ENCODE measurements around the gene ATP8A2.
"Not testable (repeated sequence)": the region's sequence is repeated elsewhere in the genome, so short reads cannot be mapped to it uniquely, and the experiment has no call there.

ATP8A2 gene

GRCh38 chr13:25930653-25931052, 558.9 kb downstream of the ATP8A2 start:
- Mint-ChIP-seq H3K36me3 (no peaks in the 10 kb centered on the region), H3K27ac (no peak overlapping the region), H3K4me3 (no peak overlapping the region), H3K9me3 (no peaks in the 10 kb centered on the region), H3K4me1 (no peaks in the 10 kb centered on the region)
- no peak for ATAC-seq
- DNase-seq (ENCODE audit: low spot score in 2 of 2) = no peak

- H3K4me1 Mint-ChIP-seq = no peaks in the 10 kb centered on the region
- no peak overlapping the region for H3K4me3 Mint-ChIP-seq
- no peak overlapping the region for H3K27ac Mint-ChIP-seq
- H3K9me3 Mint-ChIP-seq = no peaks in the 10 kb centered on the region
- ATAC-seq (no peak), DNase-seq (ENCODE audit: low spot score in 2 of 2) (no peak)
- no peaks in the 10 kb centered on the region for H3K36me3 Mint-ChIP-seq
Measured at GRCh38 chr13:25932365-25932764, 560.6 kb downstream of the ATP8A2 start.

GRCh38 chr13:25933520-25933919, 561.7 kb downstream of the ATP8A2 start:
- H3K4me3 Mint-ChIP-seq = no peak overlapping the region
- ATAC-seq = no peak
- no peak for DNase-seq (ENCODE audit: low spot score in 2 of 2)
- no peaks in the 10 kb centered on the region for H3K9me3 Mint-ChIP-seq
- H3K36me3 Mint-ChIP-seq = no peaks in the 10 kb centered on the region
- H3K27ac Mint-ChIP-seq = no peak overlapping the region
- no peaks in the 10 kb centered on the region for H3K4me1 Mint-ChIP-seq

- Mint-ChIP-seq H3K4me3 (no peak overlapping the region), H3K9me3 (no peaks in the 10 kb centered on the region), H3K27ac (no peak overlapping the region), H3K36me3 (no peaks in the 10 kb centered on the region), H3K4me1 (no peaks in the 10 kb centered on the region)
- no peak for DNase-seq (ENCODE audit: low spot score in 2 of 2)
- ATAC-seq = no peak
Measured at GRCh38 chr13:25934127-25934526, 562.4 kb downstream of the ATP8A2 start.

GRCh38 chr13:25939961-25940687, 568.4 kb downstream of the ATP8A2 start:
- ATAC-seq (no peak), DNase-seq (ENCODE audit: low spot score in 2 of 2) (no peak)
- H3K36me3 Mint-ChIP-seq = no peaks in the 10 kb centered on the region
- no peak overlapping the region for H3K27ac Mint-ChIP-seq
- no peak overlapping the region for H3K4me3 Mint-ChIP-seq
- H3K4me1 Mint-ChIP-seq = peaks cover 11% of the 10 kb centered on the region
- H3K9me3 Mint-ChIP-seq = peaks cover 3% of the 10 kb centered on the region

- DNase-seq (ENCODE audit: low spot score in 2 of 2) = no peak
- Mint-ChIP-seq H3K4me1 (peaks cover 11% of the 10 kb centered on the region), H3K9me3 (peaks cover 3% of the 10 kb centered on the region), H3K4me3 (no peak overlapping the region), H3K36me3 (no peaks in the 10 kb centered on the region), H3K27ac (no peak overlapping the region)
- no peak for ATAC-seq
Measured at GRCh38 chr13:25943081-25943480, 571.3 kb downstream of the ATP8A2 start.

- Mint-ChIP-seq H3K4me1 (peaks cover 11% of the 10 kb centered on the region), H3K4me3 (no peak overlapping the region), H3K36me3 (no peaks in the 10 kb centered on the region), H3K9me3 (peaks cover 3% of the 10 kb centered on the region), H3K27ac (no peak overlapping the region)
- DNase-seq (ENCODE audit: low spot score in 2 of 2) (no peak), ATAC-seq (no peak)
Measured at GRCh38 chr13:25943658-25944057, 571.9 kb downstream of the ATP8A2 start.

- Mint-ChIP-seq H3K36me3 (no peaks in the 10 kb centered on the region), H3K9me3 (no peaks in the 10 kb centered on the region), H3K4me1 (peaks cover under 1% of the 10 kb centered on the region), H3K27ac (no peak overlapping the region), H3K4me3 (no peak overlapping the region)
- ATAC-seq (no peak), DNase-seq (ENCODE audit: low spot score in 2 of 2) (no peak)
Measured at GRCh38 chr13:25945596-25945995, 573.8 kb downstream of the ATP8A2 start.

GRCh38 chr13:25946321-25946720, 574.5 kb downstream of the ATP8A2 start:
- Mint-ChIP-seq H3K9me3 (no peaks in the 10 kb centered on the region), H3K4me1 (no peaks in the 10 kb centered on the region), H3K36me3 (no peaks in the 10 kb centered on the region), H3K27ac (no peak overlapping the region), H3K4me3 (no peak overlapping the region)
- DNase-seq (ENCODE audit: low spot score in 2 of 2) = no peak
- no peak for ATAC-seq

- no peaks in the 10 kb centered on the region for H3K9me3 Mint-ChIP-seq
- no peak for DNase-seq (ENCODE audit: low spot score in 2 of 2)
- no peak overlapping the region for H3K27ac Mint-ChIP-seq
- H3K4me1 Mint-ChIP-seq = no peaks in the 10 kb centered on the region
- H3K4me3 Mint-ChIP-seq = no peak overlapping the region
- no peak for ATAC-seq
- no peaks in the 10 kb centered on the region for H3K36me3 Mint-ChIP-seq
Measured at GRCh38 chr13:25948910-25949309, 577.1 kb downstream of the ATP8A2 start.

- Mint-ChIP-seq H3K36me3 (no peaks in the 10 kb centered on the region), H3K27ac (no peak overlapping the region), H3K4me3 (no peak overlapping the region), H3K9me3 (peaks cover 4% of the 10 kb centered on the region), H3K4me1 (no peaks in the 10 kb centered on the region)
- DNase-seq (ENCODE audit: low spot score in 2 of 2) (no peak), ATAC-seq (no peak)
Measured at GRCh38 chr13:25951831-25952230, 580.1 kb downstream of the ATP8A2 start.

- H3K4me3 Mint-ChIP-seq; H3K36me3 Mint-ChIP-seq; H3K9me3 Mint-ChIP-seq; H3K4me1 Mint-ChIP-seq; H3K27ac Mint-ChIP-seq; DNase-seq (ENCODE audit: low spot score in 2 of 2); ATAC-seq: not testable (repeated sequence)
Measured at GRCh38 chr13:25954080-25954479, 582.3 kb downstream of the ATP8A2 start.

- H3K4me1 Mint-ChIP-seq; H3K4me3 Mint-ChIP-seq; H3K27ac Mint-ChIP-seq; H3K36me3 Mint-ChIP-seq; ATAC-seq; H3K9me3 Mint-ChIP-seq; DNase-seq (ENCODE audit: low spot score in 2 of 2): not testable (repeated sequence)
Measured at GRCh38 chr13:25954943-25955342, 583.2 kb downstream of the ATP8A2 start.

- Mint-ChIP-seq H3K36me3 (no peaks in the 10 kb centered on the region), H3K4me3 (no peak overlapping the region), H3K4me1 (no peaks in the 10 kb centered on the region), H3K27ac (no peak overlapping the region), H3K9me3 (peaks cover 4% of the 10 kb centered on the region)
- DNase-seq (ENCODE audit: low spot score in 2 of 2) = no peak
- no peak for ATAC-seq
Measured at GRCh38 chr13:25958986-25959385, 587.2 kb downstream of the ATP8A2 start.

GRCh38 chr13:25961294-25961693, 589.5 kb downstream of the ATP8A2 start:
- H3K27ac Mint-ChIP-seq = no peak overlapping the region
- no peak overlapping the region for H3K4me3 Mint-ChIP-seq
- ATAC-seq (no peak), DNase-seq (ENCODE audit: low spot score in 2 of 2) (no peak)
- H3K4me1 Mint-ChIP-seq = no peaks in the 10 kb centered on the region
- H3K36me3 Mint-ChIP-seq = no peaks in the 10 kb centered on the region
- H3K9me3 Mint-ChIP-seq = no peaks in the 10 kb centered on the region

- DNase-seq (ENCODE audit: low spot score in 2 of 2) = no peak
- Mint-ChIP-seq H3K4me3 (no peak overlapping the region), H3K9me3 (no peaks in the 10 kb centered on the region), H3K4me1 (no peaks in the 10 kb centered on the region), H3K36me3 (no peaks in the 10 kb centered on the region), H3K27ac (no peak overlapping the region)
- ATAC-seq = no peak
Measured at GRCh38 chr13:25963674-25964073, 591.9 kb downstream of the ATP8A2 start.

- no peaks in the 10 kb centered on the region for H3K36me3 Mint-ChIP-seq
- no peaks in the 10 kb centered on the region for H3K4me1 Mint-ChIP-seq
- ATAC-seq (no peak), DNase-seq (ENCODE audit: low spot score in 2 of 2) (no peak)
- no peak overlapping the region for H3K27ac Mint-ChIP-seq
- H3K9me3 Mint-ChIP-seq = no peaks in the 10 kb centered on the region
- no peak overlapping the region for H3K4me3 Mint-ChIP-seq
Measured at GRCh38 chr13:25965596-25965995, 593.8 kb downstream of the ATP8A2 start.

Data from stimulated activated effector memory CD8-positive, alpha-beta T cell treated with anti-CD3 and anti-CD28 coated beads, Interleukin-12 subunit alpha, Interleukin-12 subunit beta, amount 100 ng/mL, for 72 hours (primary cell).